Measurements from ENCODE around the gene SLC44A2. TPM values are rescaled to one million over a fixed set of nuclear protein-coding genes. Genes with fewer than 3 reads are reported as not detected.

The SLC44A2 gene
- total RNA-seq, 3 donors from 2014 or later = 90.0 to 179 (median 116) TPM

DNA sequence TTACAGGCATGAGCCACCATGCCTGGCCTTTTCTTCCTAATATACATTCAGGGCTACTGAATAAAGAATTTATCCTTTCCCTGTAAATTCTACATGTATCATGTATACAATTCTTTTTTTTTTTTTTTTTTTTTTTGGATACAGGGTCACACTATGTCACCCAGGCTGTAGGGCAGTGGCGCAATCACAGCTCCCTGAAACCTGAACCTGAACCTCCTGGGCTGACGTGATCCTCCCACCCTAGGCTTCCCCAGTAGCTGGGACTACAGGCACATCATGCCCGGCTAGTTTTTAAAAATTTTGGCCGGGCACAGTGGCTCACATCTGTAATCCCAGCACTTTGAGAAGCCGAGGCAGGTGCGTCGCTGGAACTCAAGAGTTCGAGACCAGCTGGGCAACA, 6.5 kb upstream of the SLC44A2 start:
- intact Hi-C loops (cut with DNase I, micrococcal nuclease) = no loop called here
- DNase-seq (no peak), ATAC-seq (no peak)
- peaks cover 10% of the 10 kb centered on the region for H3K4me1 ChIP-seq (ENCODE audit: low read depth)
- no peaks in the 10 kb centered on the region for H3K36me3 ChIP-seq (ENCODE audit: low read depth)
- H3K4me3 ChIP-seq = no peak overlapping the region
- H3K9me3 ChIP-seq = no peaks in the 10 kb centered on the region
- TF ChIP-seq, protein P1, sequence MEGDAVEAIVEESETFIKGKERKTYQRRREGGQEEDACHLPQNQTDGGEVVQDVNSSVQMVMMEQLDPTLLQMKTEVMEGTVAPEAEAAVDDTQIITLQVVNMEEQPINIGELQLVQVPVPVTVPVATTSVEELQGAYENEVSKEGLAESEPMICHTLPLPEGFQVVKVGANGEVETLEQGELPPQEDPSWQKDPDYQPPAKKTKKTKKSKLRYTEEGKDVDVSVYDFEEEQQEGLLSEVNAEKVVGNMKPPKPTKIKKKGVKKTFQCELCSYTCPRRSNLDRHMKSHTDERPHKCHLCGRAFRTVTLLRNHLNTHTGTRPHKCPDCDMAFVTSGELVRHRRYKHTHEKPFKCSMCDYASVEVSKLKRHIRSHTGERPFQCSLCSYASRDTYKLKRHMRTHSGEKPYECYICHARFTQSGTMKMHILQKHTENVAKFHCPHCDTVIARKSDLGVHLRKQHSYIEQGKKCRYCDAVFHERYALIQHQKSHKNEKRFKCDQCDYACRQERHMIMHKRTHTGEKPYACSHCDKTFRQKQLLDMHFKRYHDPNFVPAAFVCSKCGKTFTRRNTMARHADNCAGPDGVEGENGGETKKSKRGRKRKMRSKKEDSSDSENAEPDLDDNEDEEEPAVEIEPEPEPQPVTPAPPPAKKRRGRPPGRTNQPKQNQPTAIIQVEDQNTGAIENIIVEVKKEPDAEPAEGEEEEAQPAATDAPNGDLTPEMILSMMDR (IDR thresholded peaks at IDR 0.05) = no peak

DNA sequence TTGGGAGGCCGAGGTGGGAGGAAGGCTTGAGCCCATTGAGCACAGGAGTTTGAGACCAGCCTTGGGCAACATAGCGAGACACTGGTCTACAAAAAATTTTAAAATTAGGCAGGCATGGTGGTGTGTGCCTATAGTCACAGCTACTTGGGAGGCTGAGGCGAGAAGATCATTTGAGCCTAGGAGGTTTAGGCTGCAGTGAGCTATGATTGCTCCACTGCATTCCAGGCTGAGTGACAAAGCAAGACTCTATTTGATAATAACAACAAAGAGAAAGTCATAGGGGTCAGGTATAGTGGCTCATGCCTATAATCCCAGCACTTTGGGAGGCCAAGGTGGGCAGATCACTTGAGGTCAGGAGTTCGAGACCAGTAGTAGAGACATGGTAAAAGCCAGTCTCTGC, 4.6 kb upstream of the SLC44A2 start:
- ATAC-seq (no peak), DNase-seq (no peak)
- intact Hi-C loops (cut with DNase I, micrococcal nuclease) = no loop called here
- Histone ChIP-seq H3K9me3 (no peaks in the 10 kb centered on the region), H3K36me3 (ENCODE audit: low read depth) (no peaks in the 10 kb centered on the region), H3K4me3 (no peak overlapping the region), H3K4me1 (ENCODE audit: low read depth) (peaks cover 22% of the 10 kb centered on the region)
- TF ChIP-seq, protein P1 (IDR thresholded peaks at IDR 0.05) = no peak

DNA sequence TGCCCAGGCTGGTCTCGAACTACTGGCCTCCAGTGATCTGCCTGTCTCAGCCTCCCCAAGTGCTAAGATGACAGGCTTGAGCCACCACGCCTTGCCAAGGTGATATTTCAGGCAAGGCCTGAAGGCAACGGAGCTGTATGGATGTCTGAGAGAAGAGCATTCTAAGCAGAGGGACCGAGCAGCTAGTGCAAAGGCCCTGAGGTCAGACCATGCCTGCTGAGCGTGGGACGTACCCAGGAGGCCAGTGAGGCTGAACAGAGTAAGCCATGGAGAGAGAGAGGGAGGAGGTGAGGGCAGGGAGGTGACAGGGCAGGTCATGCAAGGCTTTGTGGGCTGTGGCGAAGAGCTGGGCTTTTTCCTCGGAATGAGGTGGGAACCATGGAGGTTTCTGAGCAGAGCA, 3.4 kb upstream of the SLC44A2 start:
- DNase-seq (no peak), ATAC-seq (no peak)
- Histone ChIP-seq H3K4me3 (no peak overlapping the region), H3K36me3 (ENCODE audit: low read depth) (no peaks in the 10 kb centered on the region), H3K4me1 (ENCODE audit: low read depth) (peaks cover 22% of the 10 kb centered on the region), H3K9me3 (no peaks in the 10 kb centered on the region)
- intact Hi-C loops (cut with DNase I, micrococcal nuclease) = no loop called here
- TF ChIP-seq, protein P1 (IDR thresholded peaks at IDR 0.05) = no peak

DNA sequence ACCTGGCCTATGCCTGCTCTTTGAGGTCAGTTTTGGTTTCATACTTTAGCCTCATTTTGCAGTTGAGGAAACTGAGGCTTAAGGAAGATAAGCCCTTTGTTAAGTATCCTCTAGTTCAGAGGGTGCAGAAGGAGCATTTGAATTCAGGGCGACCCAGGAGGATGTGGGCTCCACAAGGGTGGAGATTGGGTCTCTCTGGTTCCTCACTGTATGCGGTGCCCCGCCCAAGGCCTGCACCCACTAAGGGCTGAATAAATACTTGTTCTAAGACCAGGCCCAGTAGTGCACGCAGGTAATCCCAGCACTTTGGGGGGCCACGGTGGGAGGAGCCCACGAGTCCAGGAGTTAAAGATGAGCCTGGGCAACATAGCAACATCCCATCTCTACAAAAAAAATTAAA, 768 bp upstream of the SLC44A2 start:
- H3K36me3 ChIP-seq (ENCODE audit: low read depth) = no peaks in the 10 kb centered on the region
- DNase-seq (peak; percentile 59 to 66 (median 65)), ATAC-seq (peak; percentile 53)
- H3K9me3 ChIP-seq = no peaks in the 10 kb centered on the region
- TF ChIP-seq, protein P1 (IDR thresholded peaks at IDR 0.05) = no peak
- H3K4me1 ChIP-seq (ENCODE audit: low read depth) = peaks cover 22% of the 10 kb centered on the region
- no peak overlapping the region for H3K4me3 ChIP-seq
- intact Hi-C loops (cut with DNase I, micrococcal nuclease) = no loop called here

DNA sequence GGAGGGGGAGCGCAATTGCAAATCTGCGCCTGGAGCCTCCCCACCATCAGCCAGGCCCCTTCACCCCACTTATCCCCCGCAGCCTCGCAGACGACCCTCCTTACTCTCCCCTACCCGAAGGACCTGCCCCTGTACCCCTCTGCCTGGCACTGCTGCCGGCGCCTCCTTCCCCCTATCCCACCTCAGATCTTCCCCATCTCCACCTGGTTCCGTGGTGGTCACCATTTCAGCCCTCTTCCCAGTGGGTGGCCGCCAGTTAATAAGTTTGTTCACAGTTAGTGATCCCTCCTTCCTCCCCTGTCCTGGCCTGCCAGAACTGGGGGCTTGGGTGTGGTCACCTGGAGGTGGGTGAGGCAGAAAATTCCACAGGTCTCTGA, 397 bp downstream of the SLC44A2 start:
- H3K4me3 ChIP-seq = peak overlapping the region; percentile 77
- TF ChIP-seq, protein P1 (IDR thresholded peaks at IDR 0.05) = no peak
- DNase-seq = peak in 2 of 3 donors; percentile 23 to 51
- H3K36me3 ChIP-seq (ENCODE audit: low read depth) = no peaks in the 10 kb centered on the region
- ATAC-seq = peak; percentile 40
- intact Hi-C loops (cut with DNase I, micrococcal nuclease) = no loop called here
- no peaks in the 10 kb centered on the region for H3K9me3 ChIP-seq
- H3K4me1 ChIP-seq (ENCODE audit: low read depth) = peaks cover 22% of the 10 kb centered on the region

DNA sequence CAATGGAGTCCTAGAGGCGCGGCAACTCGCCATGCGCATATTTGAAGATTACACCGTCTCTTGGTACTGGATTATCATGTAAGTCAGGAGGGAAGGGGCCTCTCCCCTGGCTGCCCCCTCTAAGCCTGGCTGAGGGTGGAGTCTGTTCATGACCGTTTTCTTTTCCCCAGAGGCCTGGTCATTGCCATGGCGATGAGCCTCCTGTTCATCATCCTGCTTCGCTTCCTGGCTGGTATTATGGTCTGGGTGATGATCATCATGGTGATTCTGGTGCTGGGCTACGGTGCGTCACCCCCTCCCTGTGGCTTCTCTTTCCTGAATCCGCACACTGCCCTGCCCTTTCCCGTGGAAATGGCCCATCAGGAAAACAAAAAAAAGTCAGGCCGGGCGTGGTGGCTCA, 6.5 kb downstream of the SLC44A2 start:
- TF ChIP-seq, protein P1 (IDR thresholded peaks at IDR 0.05) = no peak
- ATAC-seq (no peak), DNase-seq (no peak)
- no peaks in the 10 kb centered on the region for H3K9me3 ChIP-seq
- no peak overlapping the region for H3K4me3 ChIP-seq
- intact Hi-C loops (cut with DNase I, micrococcal nuclease) = no loop called here
- no peaks in the 10 kb centered on the region for H3K4me1 ChIP-seq (ENCODE audit: low read depth)
- H3K36me3 ChIP-seq (ENCODE audit: low read depth) = peaks cover 6% of the 10 kb centered on the region
